A549 treated with dexamethasone at 1 μM for 4 hours (cell line): ENCODE measurements around the gene SH3TC1. TPM values are rescaled to one million over a fixed set of nuclear protein-coding genes. Genes with fewer than 3 reads are reported as not detected.

ENCODE experiments used
- total RNA-seq: library from RNA; stranded (reverse); fragments of 200-300 nt; extraction: Qiagen RNA extraction; gene quantifications from 5 replicates; pipeline ENCODE4 v1.2.3, GENCODE V29; 2022

Gene SH3TC1
- 20.0 to 30.1 TPM (median 24.8 TPM) in 5 replicates for total RNA-seq

GRCh38 chr4:8198906-8199593 lies at the start of gene SH3TC1:
TSS of gene SH3TC1 (plus strand) at chr4:8199290. CDS start at chr4:8205195, 5,905 bp downstream.

GRCh38 chr4:8158710-8159536 lies 40.2 kb upstream of the SH3TC1 start, which contains the start of gene ABLIM2:
TSS of gene ABLIM2 (minus strand) at chr4:8158813. CDS start at chr4:8158689, 124 bp downstream.

GRCh38 chr4:8269535-8270417 lies 70.7 kb downstream of the SH3TC1 start, which contains the start of gene HTRA3:
TSS of gene HTRA3 (plus strand) at chr4:8269754. CDS start at chr4:8269969, 215 bp downstream.

Other genes starting within 250 kb of the SH3TC1 start
- gene ABLIM2, start 40.5 kb upstream of the SH3TC1 start, total RNA-seq = 5.3 to 11.5 TPM (median 7.6 TPM) in 5 replicates
- 14.9 to 21.5 TPM (median 19.4 TPM) in 5 replicates for gene HTRA3, start 70.5 kb downstream of the SH3TC1 start, total RNA-seq
- gene ACOX3, start 241.4 kb downstream of the SH3TC1 start, total RNA-seq = 8.9 to 10.2 TPM (median 9.9 TPM) in 5 replicates
- gene TRMT44, start 241.5 kb downstream of the SH3TC1 start, total RNA-seq = 5.4 to 6.8 TPM (median 6.2 TPM) in 5 replicates